OCI-M2 (cell line): ENCODE results near the gene PRKAR1A.

Experiments
- DNase-seq: peaks from one replicate; lab custom pipeline; 2025; ENCODE audit not compliant: unreplicated experiment; lab: John Stamatoyannopoulos, UW

Gene PRKAR1A

DNA sequence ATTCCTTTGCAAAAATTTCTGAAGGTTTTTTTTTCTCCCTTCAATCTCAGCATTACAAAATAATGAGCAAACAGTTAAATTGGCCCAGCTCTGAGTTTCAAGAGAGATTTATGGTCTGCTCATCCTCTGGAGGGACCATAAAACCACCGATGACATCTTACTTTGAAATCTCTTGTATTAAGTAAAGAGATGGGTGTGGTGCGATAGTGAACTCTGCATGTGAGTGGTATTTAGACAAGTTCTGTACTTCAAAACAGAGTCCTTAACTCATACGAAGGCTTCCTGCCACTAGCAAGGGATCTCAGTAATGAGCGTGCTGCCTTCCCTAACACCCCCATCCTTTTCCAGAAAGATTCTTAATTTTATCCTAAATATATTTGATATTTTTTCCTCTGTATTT, 86.9 kb downstream of the PRKAR1A start:
- no peak for DNase-seq

DNA sequence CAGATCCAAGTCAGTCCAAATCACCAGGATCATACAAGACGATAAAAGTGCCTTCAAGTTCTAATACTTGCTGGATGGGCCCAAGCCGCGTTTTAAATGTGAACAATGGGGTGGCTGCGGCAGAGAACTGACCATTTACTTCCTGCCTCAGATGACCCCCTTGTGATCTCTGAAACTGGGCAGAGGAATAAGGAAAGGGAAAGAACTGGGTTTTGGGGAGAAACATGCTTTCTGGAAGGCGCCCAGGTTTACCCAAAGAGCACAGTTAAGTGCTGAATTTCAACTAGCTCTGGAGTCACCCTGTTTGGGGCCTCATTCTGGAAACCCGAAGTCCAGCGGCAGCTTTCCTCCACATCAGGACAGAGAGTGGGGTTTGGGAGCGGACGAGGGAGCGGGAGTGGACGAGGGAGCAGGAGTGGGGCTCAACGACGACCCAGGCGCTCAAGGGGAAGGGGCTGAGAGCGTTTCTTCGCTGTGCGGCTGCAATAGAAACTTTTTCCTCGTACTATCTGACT, 87.4 kb downstream of the PRKAR1A start:
- DNase-seq = no peak

DNA sequence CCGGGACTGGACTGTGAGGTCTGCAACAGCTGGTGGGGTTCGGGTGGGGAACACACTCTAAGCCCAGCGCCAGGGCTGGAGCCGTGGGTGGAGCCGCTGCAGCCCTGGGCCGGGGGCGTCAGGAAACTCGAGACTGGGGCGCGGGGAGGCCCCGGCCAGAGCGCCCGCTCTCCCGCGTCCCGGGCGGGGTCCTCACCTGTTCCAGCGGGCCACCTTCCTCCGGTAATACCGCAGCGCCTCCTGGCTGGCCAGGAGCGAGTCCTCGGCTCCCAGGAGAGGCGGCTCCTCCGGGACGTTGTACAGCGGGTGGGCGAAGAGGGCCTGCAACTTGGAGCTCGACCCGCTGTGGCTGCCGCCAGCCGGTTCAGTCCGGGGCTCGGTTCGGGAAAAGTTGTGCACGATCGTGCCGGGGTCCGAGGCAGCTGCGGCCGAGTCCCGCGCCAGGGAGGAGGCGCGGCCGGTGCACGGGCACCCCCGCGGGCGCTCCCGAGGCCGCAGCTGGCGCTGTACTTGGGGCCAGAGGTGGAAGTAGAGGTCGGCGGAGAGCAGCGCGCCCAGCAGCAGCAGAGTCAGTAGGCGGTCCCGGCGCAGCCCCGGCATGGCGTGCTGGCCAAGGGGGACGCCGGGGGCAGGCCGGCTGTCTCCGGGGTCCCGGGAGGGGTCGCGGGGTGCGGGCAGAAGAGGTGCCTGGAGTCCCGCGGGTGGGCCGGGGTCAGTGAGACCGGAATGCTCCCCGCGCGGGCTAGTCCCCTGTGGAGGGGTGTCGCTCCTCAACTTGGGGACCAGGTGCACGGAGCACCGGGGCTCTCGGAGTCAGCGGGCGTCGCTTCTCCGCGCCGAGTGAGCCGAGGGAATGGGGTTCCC, 88.1 kb downstream of the PRKAR1A start:
- no peak for DNase-seq
